Measurements from ENCODE around the gene ISOC2.

DNA sequence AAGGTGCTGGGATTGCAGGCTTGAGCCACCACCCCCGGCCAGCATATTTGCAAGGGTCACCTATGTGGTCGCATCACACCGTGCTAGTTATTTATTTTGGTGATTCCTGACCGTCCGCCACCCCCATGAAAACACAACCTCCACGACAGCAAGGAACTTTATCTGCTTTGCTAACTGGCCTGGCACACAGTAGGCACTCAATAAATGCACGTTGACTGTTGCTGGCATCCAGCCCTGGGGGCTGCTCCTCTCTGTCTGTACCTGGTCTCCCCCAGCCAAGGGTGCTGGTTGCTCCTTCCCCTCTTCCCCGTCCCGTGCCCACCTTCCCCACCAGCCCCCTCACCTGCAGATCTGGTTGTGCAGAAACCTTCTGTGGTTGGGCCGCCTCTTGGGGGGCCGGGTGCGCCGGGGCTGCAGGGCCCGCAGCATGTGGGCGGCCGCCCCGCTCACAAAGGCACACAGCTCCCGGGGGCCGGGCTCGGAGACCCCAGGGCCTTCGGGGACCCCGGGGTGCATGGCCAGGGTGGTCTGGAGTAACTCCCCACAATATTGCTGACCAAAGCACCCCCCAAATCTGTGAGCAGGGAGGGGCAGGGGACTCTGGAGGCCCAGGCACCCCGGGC is 2.7 kb upstream of the ISOC2 start:
- TF ChIP-seq, protein P1, sequence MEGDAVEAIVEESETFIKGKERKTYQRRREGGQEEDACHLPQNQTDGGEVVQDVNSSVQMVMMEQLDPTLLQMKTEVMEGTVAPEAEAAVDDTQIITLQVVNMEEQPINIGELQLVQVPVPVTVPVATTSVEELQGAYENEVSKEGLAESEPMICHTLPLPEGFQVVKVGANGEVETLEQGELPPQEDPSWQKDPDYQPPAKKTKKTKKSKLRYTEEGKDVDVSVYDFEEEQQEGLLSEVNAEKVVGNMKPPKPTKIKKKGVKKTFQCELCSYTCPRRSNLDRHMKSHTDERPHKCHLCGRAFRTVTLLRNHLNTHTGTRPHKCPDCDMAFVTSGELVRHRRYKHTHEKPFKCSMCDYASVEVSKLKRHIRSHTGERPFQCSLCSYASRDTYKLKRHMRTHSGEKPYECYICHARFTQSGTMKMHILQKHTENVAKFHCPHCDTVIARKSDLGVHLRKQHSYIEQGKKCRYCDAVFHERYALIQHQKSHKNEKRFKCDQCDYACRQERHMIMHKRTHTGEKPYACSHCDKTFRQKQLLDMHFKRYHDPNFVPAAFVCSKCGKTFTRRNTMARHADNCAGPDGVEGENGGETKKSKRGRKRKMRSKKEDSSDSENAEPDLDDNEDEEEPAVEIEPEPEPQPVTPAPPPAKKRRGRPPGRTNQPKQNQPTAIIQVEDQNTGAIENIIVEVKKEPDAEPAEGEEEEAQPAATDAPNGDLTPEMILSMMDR (IDR thresholded peaks at IDR 0.05): no peak
- no peak for TF ChIP-seq POLR2AphosphoS5 (IDR thresholded peaks at IDR 0.05)
